ENCODE results near the gene FBXL4.

FBXL4 gene

DNA sequence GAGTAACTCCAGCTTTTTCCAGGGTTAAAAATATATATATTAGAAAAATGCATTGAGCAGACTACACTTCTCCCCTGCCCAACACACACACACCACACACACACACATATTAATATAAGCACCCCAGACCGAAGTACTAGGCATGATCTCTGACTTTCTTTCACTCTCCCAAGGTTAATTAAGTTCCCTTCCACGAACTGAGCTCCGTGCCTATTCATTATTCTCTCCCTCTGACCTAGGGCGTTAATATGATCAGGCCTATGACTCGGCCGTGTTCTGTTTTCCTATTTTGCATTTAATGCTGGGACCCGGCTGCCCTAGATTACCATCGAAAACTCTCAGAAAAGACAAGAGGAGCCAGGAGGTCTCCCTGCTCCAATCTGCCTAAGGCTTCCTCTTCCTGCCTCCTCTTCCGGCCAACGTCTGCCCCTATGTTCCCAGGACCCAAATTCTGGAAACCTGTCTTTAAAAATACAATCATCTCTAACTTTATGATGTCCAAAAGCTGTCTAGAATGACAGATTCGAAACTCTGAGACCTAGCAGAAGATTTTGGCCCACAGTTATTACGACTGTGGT is 119.4 kb downstream of the FBXL4 start:
- no peaks in the 10 kb centered on the region for H3K36me3 ChIP-seq (ENCODE audit: control insufficient read depth, low read length)
- peaks cover 5% of the 10 kb centered on the region; the same call in 1 of the 2 replicates for H3K27me3 ChIP-seq (ENCODE audit: control insufficient read depth, low read length)
- H3K9me3 ChIP-seq (ENCODE audit: control insufficient read depth, insufficient read depth, low read length), result no peaks in the 10 kb centered on the region
- TF ChIP-seq EZH2phosphoT487 (IDR thresholded peaks at IDR 0.05; ENCODE audit: borderline replicate concordance, low read length) (no peak), CTCF (IDR thresholded peaks at IDR 0.05; ENCODE audit: low read depth, low read length, poor library complexity, severe bottlenecking) (no peak)
- H3K4me2 ChIP-seq (ENCODE audit: low read length), result no peak overlapping the region
- no peaks in the 10 kb centered on the region for H3K79me2 ChIP-seq (ENCODE audit: control insufficient read depth, low read length)
- H3K4me1 ChIP-seq (ENCODE audit: control insufficient read depth, low read length), result no peaks in the 10 kb centered on the region
- H3K27ac ChIP-seq (ENCODE audit: low read depth, low read length), result no peak overlapping the region
- H3F3A ChIP-seq (ENCODE audit: control insufficient read depth, insufficient read depth), result no peaks in the 10 kb centered on the region
- H3K4me3 ChIP-seq (ENCODE audit: low read length), result no peak overlapping the region
- H3K9me2 ChIP-seq (replicated peaks; ENCODE audit: control insufficient read depth, low read length), result no peaks in the 10 kb centered on the region
- no peaks in the 10 kb centered on the region for H4K20me1 ChIP-seq (ENCODE audit: control insufficient read depth, insufficient read depth, low read depth, low read length)

DNA sequence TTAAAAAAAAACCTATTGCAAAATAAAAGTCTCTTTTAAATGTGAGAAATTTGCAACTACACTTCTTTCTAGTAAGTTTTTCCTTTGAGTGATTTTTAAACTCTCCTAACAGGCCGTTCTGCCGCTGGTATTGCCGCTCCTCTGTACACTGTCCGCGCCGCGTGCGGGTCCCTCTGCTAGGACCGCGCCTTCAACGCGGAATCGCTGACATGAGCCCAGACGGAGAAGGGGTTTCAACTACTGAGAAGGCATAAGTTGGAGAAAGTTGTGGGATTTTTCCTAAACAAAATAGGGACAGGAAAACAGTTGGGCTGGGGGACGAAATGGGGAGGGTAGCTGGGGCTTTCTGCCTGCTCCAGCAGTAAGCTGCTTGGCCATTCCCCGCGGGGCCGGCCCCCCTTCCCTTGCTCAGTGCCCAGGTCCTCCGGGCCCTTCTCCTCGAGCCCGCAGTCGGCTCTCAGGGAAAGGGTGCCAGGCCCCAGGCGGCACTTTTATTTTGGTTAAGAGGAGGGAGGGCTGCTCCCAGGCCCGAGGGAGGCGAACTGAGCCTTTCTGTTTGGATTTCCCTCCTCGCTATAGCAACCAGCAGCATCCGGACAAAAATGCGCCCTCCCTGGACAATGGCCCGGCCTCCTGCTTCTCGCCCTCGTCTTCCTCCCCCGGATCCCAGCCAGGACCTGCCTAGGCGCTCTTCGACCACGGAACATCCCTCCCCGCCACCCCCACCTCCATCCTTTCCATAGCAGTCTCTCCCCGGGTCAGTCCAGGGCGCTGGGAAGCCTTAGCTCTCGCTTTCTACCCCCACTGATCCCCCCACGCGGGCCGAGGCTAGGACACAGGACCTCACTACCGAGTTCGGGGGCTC is 120.2 kb downstream of the FBXL4 start:
- Histone ChIP-seq H3K9me2 (replicated peaks; ENCODE audit: control insufficient read depth, low read length) (no peaks in the 10 kb centered on the region), H3K4me2 (ENCODE audit: low read length) (no peak overlapping the region), H3K4me1 (ENCODE audit: control insufficient read depth, low read length) (no peaks in the 10 kb centered on the region), H3F3A (ENCODE audit: control insufficient read depth, insufficient read depth) (no peaks in the 10 kb centered on the region), H3K4me3 (ENCODE audit: low read length) (no peak overlapping the region), H3K79me2 (ENCODE audit: control insufficient read depth, low read length) (no peaks in the 10 kb centered on the region), H3K27me3 (ENCODE audit: control insufficient read depth, low read length) (0 out of 2 replicates have a peak, but pooled peaks cover 2% of the 10 kb centered on the region), H3K27ac (ENCODE audit: low read depth, low read length) (no peak overlapping the region), H3K36me3 (ENCODE audit: control insufficient read depth, low read length) (no peaks in the 10 kb centered on the region), H4K20me1 (ENCODE audit: control insufficient read depth, insufficient read depth, low read depth, low read length) (no peaks in the 10 kb centered on the region), H3K9me3 (ENCODE audit: control insufficient read depth, insufficient read depth, low read length) (no peaks in the 10 kb centered on the region)
- TF ChIP-seq EZH2phosphoT487 (IDR thresholded peaks at IDR 0.05; ENCODE audit: borderline replicate concordance, low read length), result no peak
- no peak for TF ChIP-seq CTCF (IDR thresholded peaks at IDR 0.05; ENCODE audit: low read depth, low read length, poor library complexity, severe bottlenecking)

DNA sequence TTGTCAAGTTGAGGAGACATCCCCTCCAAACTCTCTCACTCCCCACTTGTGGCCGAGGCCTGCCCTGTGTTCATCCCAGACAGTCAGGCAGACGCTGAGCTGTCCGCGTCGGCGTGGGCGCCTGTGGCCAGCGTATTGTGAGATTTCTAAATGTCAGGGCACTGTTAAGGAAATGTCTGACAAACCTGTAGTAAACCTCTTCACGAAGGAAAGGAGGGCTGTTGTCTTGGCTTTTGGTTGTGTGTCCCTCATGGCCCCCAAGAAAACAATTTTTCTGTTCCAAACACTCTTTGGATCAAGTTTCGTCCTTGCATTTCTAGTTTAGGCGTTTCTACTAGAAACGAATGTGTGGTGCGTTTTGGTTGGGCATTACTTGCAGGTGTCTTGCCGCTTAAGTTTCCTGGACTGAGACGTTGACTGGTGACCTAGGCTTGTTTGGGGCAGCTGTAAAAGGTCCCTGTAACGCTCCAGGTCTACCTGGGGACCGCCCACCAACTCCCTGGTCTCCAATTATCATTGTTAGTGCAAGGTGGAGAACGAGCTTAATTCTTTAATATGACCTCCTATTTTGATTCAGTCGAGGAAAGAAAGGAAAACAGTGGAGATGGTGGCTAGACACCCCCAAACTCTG is 122.0 kb downstream of the FBXL4 start:
- no peaks in the 10 kb centered on the region for H3K9me2 ChIP-seq (replicated peaks; ENCODE audit: control insufficient read depth, low read length)
- no peaks in the 10 kb centered on the region for H3K79me2 ChIP-seq (ENCODE audit: control insufficient read depth, low read length)
- no peaks in the 10 kb centered on the region for H3K4me1 ChIP-seq (ENCODE audit: control insufficient read depth, low read length)
- H4K20me1 ChIP-seq (ENCODE audit: control insufficient read depth, insufficient read depth, low read depth, low read length), result no peaks in the 10 kb centered on the region
- no peaks in the 10 kb centered on the region for H3K9me3 ChIP-seq (ENCODE audit: control insufficient read depth, insufficient read depth, low read length)
- no peak overlapping the region for H3K4me3 ChIP-seq (ENCODE audit: low read length)
- 0 out of 2 replicates have a peak, but pooled peaks cover 2% of the 10 kb centered on the region for H3K27me3 ChIP-seq (ENCODE audit: control insufficient read depth, low read length)
- H3K4me2 ChIP-seq (ENCODE audit: low read length), result no peak overlapping the region
- no peak for TF ChIP-seq EZH2phosphoT487 (IDR thresholded peaks at IDR 0.05; ENCODE audit: borderline replicate concordance, low read length)
- TF ChIP-seq CTCF (IDR thresholded peaks at IDR 0.05; ENCODE audit: low read depth, low read length, poor library complexity, severe bottlenecking), result no peak
- no peaks in the 10 kb centered on the region for H3K36me3 ChIP-seq (ENCODE audit: control insufficient read depth, low read length)
- no peak overlapping the region for H3K27ac ChIP-seq (ENCODE audit: low read depth, low read length)
- H3F3A ChIP-seq (ENCODE audit: control insufficient read depth, insufficient read depth), result no peaks in the 10 kb centered on the region
